Measurements from ENCODE around the gene PCDHGB4. TPM values are rescaled to one million over a fixed set of nuclear protein-coding genes. Genes with fewer than 3 reads are reported as not detected.
"Not testable (repeated sequence)": the region's sequence is repeated elsewhere in the genome, so short reads cannot be mapped to it uniquely, and the experiment has no call there.

Gene PCDHGB4
- total RNA-seq, 4 donors from 2014 or later = 3.8 to 5.5 (median 4.6) TPM

DNA sequence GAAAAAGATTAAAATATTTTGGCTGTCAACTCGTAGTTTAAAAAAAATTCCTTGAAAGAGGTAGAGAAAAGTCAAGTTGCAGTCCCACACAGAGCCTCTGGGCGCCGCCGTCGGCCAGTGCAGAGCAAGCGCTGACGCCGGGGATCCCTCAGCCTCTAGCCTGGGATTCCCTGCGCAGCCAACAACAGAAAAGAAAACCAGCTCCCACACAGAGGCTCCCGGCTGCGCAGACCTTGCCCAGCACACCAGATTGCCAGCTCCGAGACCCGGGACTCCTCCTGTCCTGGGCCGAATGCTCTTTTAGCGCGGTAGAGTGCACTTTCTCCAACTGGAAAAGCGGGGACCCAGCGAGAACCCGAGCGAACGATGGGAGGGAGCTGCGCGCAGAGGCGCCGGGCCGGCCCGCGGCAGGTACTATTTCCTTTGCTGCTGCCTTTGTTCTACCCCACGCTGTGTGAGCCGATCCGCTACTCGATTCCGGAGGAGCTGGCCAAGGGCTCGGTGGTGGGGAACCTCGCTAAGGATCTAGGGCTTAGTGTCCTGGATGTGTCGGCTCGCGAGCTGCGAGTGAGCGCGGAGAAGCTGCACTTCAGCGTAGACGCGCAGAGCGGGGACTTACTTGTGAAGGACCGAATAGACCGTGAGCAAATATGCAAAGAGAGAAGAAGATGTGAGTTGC, 30.1 kb downstream of the PCDHGB4 start, which contains the start of gene PCDHGB7:
Gene PCDHGB7 (plus strand): TSS at position 184 of the 679 bp plus-strand sequence. CDS start 183 bp downstream, at position 367.
- WGBS = 10% methylated on average over 28 of the region's 47 CpGs
- peak within 1 kb of the TSS; percentile 50 to 73 (median 58) for H3K27ac ChIP-seq (replicated peaks in 1 of 4)
- H3K4me3 ChIP-seq = peak within 1 kb of the TSS; percentile 48 to 57 (median 49)

DNA sequence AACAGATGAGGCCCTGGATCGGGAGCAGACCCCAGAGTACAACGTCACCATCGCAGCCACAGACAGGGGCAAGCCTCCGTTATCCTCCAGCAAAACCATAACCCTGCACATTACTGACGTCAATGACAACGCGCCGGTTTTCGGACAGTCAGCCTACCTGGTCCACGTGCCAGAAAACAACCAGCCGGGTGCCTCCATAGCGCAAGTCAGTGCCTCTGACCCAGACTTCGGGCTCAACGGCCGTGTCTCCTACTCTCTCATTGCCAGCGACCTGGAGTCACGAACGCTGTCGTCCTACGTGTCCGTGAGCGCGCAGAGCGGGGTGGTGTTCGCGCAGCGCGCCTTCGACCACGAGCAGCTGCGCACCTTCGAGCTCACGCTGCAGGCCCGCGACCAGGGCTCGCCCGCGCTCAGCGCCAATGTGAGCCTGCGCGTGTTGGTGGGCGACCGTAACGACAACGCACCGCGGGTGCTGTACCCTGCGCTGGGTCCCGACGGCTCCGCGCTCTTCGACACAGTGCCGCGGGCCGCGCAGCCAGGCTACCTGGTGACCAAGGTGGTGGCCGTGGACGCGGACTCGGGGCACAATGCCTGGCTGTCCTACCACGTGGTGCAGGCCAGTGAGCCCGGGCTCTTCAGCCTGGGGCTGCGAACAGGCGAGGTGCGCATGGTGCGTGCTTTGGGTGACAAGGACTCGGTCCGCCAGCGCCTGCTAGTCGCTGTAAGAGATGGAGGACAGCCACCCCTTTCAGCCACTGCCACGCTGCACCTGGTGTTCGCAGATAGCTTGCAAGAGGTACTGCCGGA, 31.8 kb downstream of the PCDHGB4 start:
- Histone ChIP-seq H3K36me3 (peaks cover 4 to 13% (median 5%) of the 10 kb centered on the region in 4 donors), H3K9me3 (peaks cover 24 to 98% (median 95%) of the 10 kb centered on the region in 4 donors), H3K4me1 (peaks cover 0 to 17% (median 6%) of the 10 kb centered on the region in 4 donors), H3K4me3 (peak overlapping the region in 1 of 4 donors; percentile 7), H3K27ac (replicated peaks in 1 of 4) (no peak overlapping the region), H3K27me3 (no peaks in the 10 kb centered on the region)
- DNase-seq (ENCODE audit: extremely low spot score) = peak; percentile 62
- intact Hi-C loops (cut with DNase I) = loop anchor here (5.0 to 10.0 kb wide), 2 partner anchors 106 to 138 kb away; no protein-coding TSS in a partner anchor
- WGBS = 27% methylated on average over 23 of the region's 74 CpGs
- TF ChIP-seq, protein P1, sequence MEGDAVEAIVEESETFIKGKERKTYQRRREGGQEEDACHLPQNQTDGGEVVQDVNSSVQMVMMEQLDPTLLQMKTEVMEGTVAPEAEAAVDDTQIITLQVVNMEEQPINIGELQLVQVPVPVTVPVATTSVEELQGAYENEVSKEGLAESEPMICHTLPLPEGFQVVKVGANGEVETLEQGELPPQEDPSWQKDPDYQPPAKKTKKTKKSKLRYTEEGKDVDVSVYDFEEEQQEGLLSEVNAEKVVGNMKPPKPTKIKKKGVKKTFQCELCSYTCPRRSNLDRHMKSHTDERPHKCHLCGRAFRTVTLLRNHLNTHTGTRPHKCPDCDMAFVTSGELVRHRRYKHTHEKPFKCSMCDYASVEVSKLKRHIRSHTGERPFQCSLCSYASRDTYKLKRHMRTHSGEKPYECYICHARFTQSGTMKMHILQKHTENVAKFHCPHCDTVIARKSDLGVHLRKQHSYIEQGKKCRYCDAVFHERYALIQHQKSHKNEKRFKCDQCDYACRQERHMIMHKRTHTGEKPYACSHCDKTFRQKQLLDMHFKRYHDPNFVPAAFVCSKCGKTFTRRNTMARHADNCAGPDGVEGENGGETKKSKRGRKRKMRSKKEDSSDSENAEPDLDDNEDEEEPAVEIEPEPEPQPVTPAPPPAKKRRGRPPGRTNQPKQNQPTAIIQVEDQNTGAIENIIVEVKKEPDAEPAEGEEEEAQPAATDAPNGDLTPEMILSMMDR (IDR thresholded peaks at IDR 0.05) = no peak
- TF ChIP-seq POLR2AphosphoS5 (IDR thresholded peaks at IDR 0.05) = no peak
- TF ChIP-seq POLR2A (IDR thresholded peaks at IDR 0.05; ENCODE audit: low read depth) = no peak
- no peak for TF ChIP-seq EP300 (IDR thresholded peaks at IDR 0.05)

More for the DNA sequence above, 30.1 kb downstream of the PCDHGB4 start, which contains the start of gene PCDHGB7:
- H3K36me3 ChIP-seq = peaks cover 4 to 13% (median 8%) of the 10 kb centered on the region in 4 donors
- DNase-seq (ENCODE audit: extremely low spot score); H3K27me3 ChIP-seq: not testable (repeated sequence)
- intact Hi-C loops (cut with DNase I) = loop anchor here (5.0 to 10.0 kb wide), 2 partner anchors 107 to 140 kb away; no protein-coding TSS in a partner anchor
- peaks cover 17 to 98% (median 95%) of the 10 kb centered on the region in 4 donors for H3K9me3 ChIP-seq
- TF ChIP-seq POLR2AphosphoS5 (IDR thresholded peaks at IDR 0.05) = peak in 1 of 2 donors; percentile 13
- TF ChIP-seq, protein P1 (IDR thresholded peaks at IDR 0.05) = peak; percentile 56 to 69 (median 64)
- peaks cover 0 to 17% (median 6%) of the 10 kb centered on the region in 4 donors for H3K4me1 ChIP-seq

DNA sequence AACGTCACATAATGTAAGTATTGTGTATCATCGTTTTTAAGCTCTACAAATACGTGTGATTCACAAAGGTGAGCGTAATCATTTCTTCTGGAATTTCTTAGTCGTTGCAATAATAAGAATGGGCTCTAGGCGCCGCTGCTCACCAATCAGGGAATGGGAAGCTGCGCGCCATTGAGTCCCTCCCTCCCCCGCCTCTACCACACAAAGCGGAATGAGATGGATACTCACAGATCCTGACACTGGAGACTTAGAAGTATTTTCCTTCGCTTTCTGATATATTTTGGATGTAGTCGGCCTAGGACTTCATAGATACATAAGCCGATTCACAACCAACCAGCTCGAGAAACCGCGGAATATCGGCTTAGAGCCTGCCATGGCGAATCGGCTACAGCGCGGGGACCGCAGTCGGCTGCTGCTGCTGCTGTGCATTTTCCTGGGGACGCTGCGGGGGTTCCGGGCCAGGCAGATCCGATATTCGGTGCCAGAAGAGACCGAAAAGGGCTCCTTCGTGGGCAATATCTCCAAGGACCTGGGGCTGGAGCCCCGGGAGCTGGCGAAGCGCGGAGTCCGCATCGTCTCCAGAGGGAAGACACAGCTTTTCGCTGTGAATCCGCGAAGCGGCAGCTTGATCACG, 33.5 kb downstream of the PCDHGB4 start, which contains the start of gene PCDHGA11:
Gene PCDHGA11 (plus strand): TSS at position 197 of the 634 bp plus-strand sequence. CDS start 177 bp downstream, at position 374.
- intact Hi-C loops (cut with DNase I) = no loop called here
- H3K4me3 ChIP-seq = peak within 1 kb of the TSS; percentile 24 to 47 (median 38)
- H3K4me1 ChIP-seq = peaks cover 0 to 12% (median 5%) of the 10 kb centered on the region in 4 donors
- no peak within 1 kb of the TSS for H3K27ac ChIP-seq (replicated peaks in 1 of 4)
- peak; percentile 90 for DNase-seq (ENCODE audit: extremely low spot score)
- H3K36me3 ChIP-seq = peaks cover 4 to 13% (median 7%) of the 10 kb centered on the region in 4 donors
- H3K27me3 ChIP-seq = no peaks in the 10 kb centered on the region
- peaks cover 29 to 100% (median 97%) of the 10 kb centered on the region in 4 donors for H3K9me3 ChIP-seq
- WGBS = 24% methylated on average over 33 of the region's 42 CpGs
- no peak for TF ChIP-seq POLR2AphosphoS5 (IDR thresholded peaks at IDR 0.05)
- TF ChIP-seq, protein P1 (IDR thresholded peaks at IDR 0.05) = peak; percentile 24 to 35 (median 31)

DNA sequence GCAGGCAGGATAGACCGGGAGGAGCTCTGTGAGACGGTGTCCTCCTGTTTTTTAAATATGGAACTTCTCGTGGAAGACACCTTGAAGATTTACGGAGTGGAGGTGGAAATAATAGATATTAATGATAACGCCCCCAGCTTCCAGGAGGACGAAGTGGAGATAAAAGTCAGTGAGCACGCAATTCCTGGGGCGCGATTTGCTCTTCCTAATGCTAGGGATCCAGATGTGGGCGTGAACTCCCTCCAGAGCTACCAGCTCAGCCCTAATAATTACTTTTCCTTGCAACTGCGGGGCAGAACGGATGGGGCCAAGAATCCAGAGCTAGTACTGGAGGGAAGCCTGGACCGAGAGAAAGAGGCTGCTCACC, 34.0 kb downstream of the PCDHGB4 start:
- TF ChIP-seq POLR2AphosphoS5 (IDR thresholded peaks at IDR 0.05) = no peak
- TF ChIP-seq EP300 (IDR thresholded peaks at IDR 0.05) = no peak
- TF ChIP-seq, protein P1 (IDR thresholded peaks at IDR 0.05) = no peak
- no peak for TF ChIP-seq POLR2A (IDR thresholded peaks at IDR 0.05; ENCODE audit: low read depth)
- Histone ChIP-seq H3K27me3 (no peaks in the 10 kb centered on the region), H3K4me3 (peak overlapping the region; percentile 24 to 47 (median 38)), H3K4me1 (peaks cover 0 to 12% (median 5%) of the 10 kb centered on the region in 4 donors), H3K36me3 (peaks cover 4 to 14% (median 9%) of the 10 kb centered on the region in 4 donors), H3K27ac (replicated peaks in 1 of 4) (no peak overlapping the region), H3K9me3 (peaks cover 33 to 100% (median 97%) of the 10 kb centered on the region in 4 donors)
- intact Hi-C loops (cut with DNase I) = no loop called here
- WGBS = 19% methylated on average over 13 of the region's 13 CpGs
- no peak for DNase-seq (ENCODE audit: extremely low spot score)

Measured in esophagus muscularis mucosa (tissue), 4 donors.